ENCODE results near the gene IGFN1.
"Not testable (repeated sequence)": the region's sequence is repeated elsewhere in the genome, so short reads cannot be mapped to it uniquely, and the experiment has no call there.

Gene IGFN1

GRCh38 chr1:201253906-201254624 is 63.4 kb downstream of the IGFN1 start:
- DNase-seq (ENCODE audit: insufficient read length), result no peak
- FAIRE-seq, result no peak
- TF ChIP-seq TAF1 (IDR thresholded peaks at IDR 0.05; ENCODE audit: borderline replicate concordance, low read depth, low read length), result no peak
- no peak for TF ChIP-seq POLR2AphosphoS5 (IDR thresholded peaks at IDR 0.05; ENCODE audit: low read depth, low read length)
- no peak for TF ChIP-seq POLR2A (IDR thresholded peaks at IDR 0.05; ENCODE audit: low read depth, low read length)

GRCh38 chr1:201254625-201255478 is 64.2 kb downstream of the IGFN1 start:
- FAIRE-seq (peak; percentile 91), DNase-seq (ENCODE audit: insufficient read length) (peak; percentile 94)
- TF ChIP-seq POLR2AphosphoS5 (IDR thresholded peaks at IDR 0.05; ENCODE audit: low read depth, low read length) (no peak), TAF1 (IDR thresholded peaks at IDR 0.05; ENCODE audit: borderline replicate concordance, low read depth, low read length) (no peak), POLR2A (IDR thresholded peaks at IDR 0.05; ENCODE audit: low read depth, low read length) (no peak)

DNA sequence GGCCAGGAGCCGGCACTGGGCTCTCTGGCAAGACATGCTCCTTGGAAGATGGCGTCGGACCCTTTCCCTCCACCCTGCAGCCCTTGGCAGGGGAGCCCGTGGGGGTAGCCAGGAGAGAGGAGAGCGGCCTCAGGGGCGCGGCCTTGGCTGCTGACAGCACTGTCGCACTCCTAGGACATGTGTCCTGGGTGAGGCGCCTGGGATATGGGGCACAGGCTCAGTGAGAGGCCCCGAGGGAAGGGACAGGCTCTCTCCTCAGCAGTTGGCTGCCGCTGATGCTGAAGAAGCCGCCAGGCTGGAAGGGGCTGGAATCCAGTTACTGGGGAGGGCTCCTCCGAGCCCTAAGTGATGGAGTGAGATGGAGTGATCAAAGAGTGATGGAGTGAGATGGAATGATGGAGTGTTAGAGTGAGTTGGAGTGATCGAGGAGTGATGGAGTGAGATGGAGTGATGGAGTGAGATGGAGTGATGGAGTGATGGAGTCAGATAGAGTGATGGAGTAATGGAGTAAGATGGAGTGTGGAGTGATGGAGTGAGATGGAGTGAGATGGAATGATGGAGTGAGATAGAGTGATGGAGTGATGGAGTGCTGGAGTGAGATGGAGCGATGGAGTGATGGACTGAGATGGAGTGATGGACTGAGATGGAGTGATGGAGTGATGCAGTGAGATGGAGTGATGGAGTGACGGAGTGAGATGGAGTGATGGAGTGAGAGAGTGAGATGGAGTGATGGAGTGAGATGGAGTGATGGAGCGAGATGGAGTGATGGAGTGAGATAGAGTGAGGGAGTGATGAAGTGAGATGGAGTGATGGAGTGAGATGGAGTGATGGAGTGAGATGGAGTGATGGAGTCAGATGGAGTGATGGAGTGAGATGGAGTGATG is 65.1 kb downstream of the IGFN1 start:
- TF ChIP-seq POLR2AphosphoS5 (IDR thresholded peaks at IDR 0.05; ENCODE audit: low read depth, low read length) (no peak), TAF1 (IDR thresholded peaks at IDR 0.05; ENCODE audit: borderline replicate concordance, low read depth, low read length) (no peak), POLR2A (IDR thresholded peaks at IDR 0.05; ENCODE audit: low read depth, low read length) (no peak)
- FAIRE-seq (no peak), DNase-seq (ENCODE audit: insufficient read length) (no peak)

- not testable (repeated sequence) for DNase-seq (ENCODE audit: insufficient read length); FAIRE-seq
Observed at GRCh38 chr1:201258132-201258531, 67.5 kb downstream of the IGFN1 start.

DNA sequence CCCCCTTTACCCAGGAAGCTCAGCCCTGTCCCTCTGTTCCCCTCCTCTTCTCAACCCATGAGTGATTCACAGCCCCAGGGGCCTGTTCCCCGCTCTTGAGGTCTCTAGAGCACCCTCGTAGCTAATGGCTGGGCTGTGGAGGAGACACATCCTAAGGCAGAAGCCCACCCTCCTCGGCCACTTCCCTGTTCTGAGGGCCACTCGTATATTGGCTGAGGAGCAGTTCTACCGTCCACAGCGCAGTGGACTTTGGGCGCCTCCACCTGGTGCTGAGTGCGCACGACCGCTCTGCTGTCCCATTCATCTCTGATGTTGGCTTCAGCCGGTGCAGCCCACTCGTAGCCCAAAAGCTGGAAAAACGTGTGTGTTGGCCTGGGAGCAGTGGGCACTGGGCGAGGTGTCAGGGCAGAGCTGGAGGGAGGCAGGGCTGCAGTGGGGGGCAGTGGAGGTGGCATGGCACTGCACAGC is 68.2 kb downstream of the IGFN1 start:
- no peak for FAIRE-seq
- DNase-seq (ENCODE audit: insufficient read length), result no peak
- TF ChIP-seq POLR2AphosphoS5 (IDR thresholded peaks at IDR 0.05; ENCODE audit: low read depth, low read length) (no peak), POLR2A (IDR thresholded peaks at IDR 0.05; ENCODE audit: low read depth, low read length) (no peak), TAF1 (IDR thresholded peaks at IDR 0.05; ENCODE audit: borderline replicate concordance, low read depth, low read length) (no peak)

DNA sequence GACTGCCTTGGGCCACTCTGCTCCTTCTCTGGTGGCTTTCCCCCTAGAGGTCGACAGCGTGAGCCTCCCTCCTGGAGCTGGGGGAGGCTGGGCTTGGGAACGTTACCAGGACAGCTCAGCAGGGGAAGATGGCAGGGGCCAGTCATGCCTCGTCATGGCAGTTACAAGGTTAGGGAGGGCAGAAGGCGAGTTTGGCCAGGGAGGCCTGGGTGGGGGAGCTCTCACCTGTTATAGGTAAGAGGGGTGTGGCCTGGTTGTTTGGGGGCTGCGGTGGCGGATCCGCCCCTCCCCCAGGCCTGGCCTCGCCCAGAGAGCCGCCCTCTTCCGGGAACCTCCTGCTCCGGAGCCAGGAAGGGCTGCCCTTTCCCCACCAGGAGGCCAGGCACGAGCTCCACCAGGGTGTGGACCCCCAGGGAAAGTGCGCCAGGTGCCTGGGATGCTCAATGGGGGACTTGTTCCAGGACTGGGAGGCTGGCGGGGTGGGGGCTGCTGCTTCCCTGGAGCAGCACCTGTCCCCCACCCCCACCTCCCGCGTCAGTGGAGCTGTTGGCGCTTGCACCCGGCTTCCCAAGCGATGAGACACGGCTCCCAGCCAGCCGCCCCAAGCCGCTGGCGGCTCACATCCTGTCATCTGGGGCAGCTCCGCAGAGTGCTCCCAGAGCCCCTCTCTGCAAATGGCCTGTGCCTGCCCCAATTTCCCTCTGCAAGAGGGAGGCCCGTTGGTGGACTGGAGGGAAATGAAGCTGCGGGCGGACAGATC is 69.0 kb downstream of the IGFN1 start:
- TF ChIP-seq POLR2AphosphoS5 (IDR thresholded peaks at IDR 0.05; ENCODE audit: low read depth, low read length) (no peak), POLR2A (IDR thresholded peaks at IDR 0.05; ENCODE audit: low read depth, low read length) (no peak), TAF1 (IDR thresholded peaks at IDR 0.05; ENCODE audit: borderline replicate concordance, low read depth, low read length) (no peak)
- no peak for DNase-seq (ENCODE audit: insufficient read length)
- FAIRE-seq, result no peak

DNA sequence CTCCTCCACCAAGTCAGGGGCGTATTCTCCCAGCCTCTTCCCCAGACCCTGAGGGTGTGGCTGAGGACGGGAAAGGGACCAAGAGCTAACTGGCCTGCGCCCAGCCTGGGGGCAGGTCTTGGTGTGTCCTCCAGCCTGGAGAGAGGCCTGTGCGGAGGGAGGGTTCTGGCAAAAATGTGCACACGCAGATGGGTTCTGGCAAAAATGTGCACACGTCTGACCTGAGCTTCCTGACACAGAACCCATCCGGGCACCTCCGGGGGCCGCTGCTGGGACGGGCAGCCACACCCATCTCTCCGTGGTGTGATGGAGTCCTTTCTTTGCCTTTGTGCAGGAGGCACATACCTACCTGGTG is 69.6 kb downstream of the IGFN1 start:
- TF ChIP-seq TAF1 (IDR thresholded peaks at IDR 0.05; ENCODE audit: borderline replicate concordance, low read depth, low read length) (no peak), POLR2A (IDR thresholded peaks at IDR 0.05; ENCODE audit: low read depth, low read length) (no peak), POLR2AphosphoS5 (IDR thresholded peaks at IDR 0.05; ENCODE audit: low read depth, low read length) (no peak)
- no peak for DNase-seq (ENCODE audit: insufficient read length)
- no peak for FAIRE-seq

- FAIRE-seq, result no peak
- no peak for DNase-seq (ENCODE audit: insufficient read length)
Observed at GRCh38 chr1:201260648-201261311, 70.2 kb downstream of the IGFN1 start.

DNA sequence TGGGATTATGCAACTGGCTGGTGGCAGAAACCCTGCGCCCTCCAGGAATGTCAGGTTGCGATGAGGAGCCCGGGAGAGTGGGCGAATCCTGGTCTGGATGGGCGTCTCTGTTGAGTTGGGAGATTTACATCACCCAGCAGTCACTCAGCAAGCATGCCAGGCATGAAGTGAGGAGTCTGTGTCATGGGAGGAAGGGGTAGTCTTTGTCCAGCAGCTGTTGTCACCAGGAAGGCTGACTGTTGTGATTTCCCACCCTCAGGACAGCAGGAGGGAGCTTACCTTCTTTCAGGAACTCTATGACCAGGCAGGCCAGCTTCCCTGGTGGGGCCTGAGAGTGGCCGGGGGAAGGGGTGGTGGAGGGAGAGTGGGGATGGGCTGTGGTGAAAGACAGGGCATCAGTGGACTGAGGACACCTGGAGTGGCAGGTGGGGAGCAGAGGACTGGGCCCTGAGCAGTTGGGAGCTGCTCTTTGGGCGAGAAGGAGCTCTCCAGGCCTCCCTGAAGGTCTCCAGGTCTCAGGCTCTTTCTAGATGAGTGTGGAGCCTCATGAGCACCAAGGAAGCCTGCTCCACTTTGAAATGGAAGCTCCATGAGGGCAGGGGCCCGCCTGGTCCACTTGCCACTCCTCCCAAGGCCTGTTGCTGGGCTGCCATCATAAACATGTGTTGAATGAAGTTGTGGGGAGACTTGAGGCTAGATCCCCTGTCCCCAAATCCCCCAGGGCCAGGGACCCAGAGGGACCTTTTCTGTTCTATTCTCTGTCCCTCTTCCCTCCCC is 71.3 kb downstream of the IGFN1 start:
- TF ChIP-seq POLR2A (IDR thresholded peaks at IDR 0.05; ENCODE audit: low read depth, low read length), result no peak
- no peak for TF ChIP-seq POLR2AphosphoS5 (IDR thresholded peaks at IDR 0.05; ENCODE audit: low read depth, low read length)
- TF ChIP-seq TAF1 (IDR thresholded peaks at IDR 0.05; ENCODE audit: borderline replicate concordance, low read depth, low read length), result no peak
- no peak for DNase-seq (ENCODE audit: insufficient read length)
- no peak for FAIRE-seq

More at GRCh38 chr1:201260648-201261311, 70.2 kb downstream of the IGFN1 start:
- no peak for TF ChIP-seq TAF1 (IDR thresholded peaks at IDR 0.05; ENCODE audit: borderline replicate concordance, low read depth, low read length)
- no peak for TF ChIP-seq POLR2A (IDR thresholded peaks at IDR 0.05; ENCODE audit: low read depth, low read length)
